ENCODE results near the gene B3GALT5. TPM values are rescaled to one million over a fixed set of nuclear protein-coding genes. Genes with fewer than 3 reads are reported as not detected.

B3GALT5 gene
- polyA plus RNA-seq, 1 donor (not counting 4 experiments of a cell fraction or from before 2014, with no cell fraction given), result not detected

DNA sequence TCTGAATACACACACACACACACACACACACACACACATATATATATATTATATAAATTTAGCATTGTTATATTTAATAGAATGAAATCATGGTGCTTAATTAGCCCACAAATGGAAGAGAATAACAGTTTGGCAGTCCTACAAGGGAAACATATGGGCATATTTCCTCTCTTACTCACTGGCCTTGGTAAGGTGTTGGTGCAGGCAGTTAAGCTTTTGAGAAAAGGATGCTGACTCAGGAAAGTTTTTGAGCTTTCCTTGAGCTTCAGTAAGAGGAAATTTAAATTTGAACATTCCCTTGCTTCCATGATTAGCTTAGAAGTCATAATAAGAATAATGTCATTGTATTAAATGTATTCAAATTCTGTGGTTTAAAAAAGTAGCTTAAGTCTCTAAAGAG lies 37.0 kb upstream of the B3GALT5 start:
- Histone ChIP-seq H3K9me1 (ENCODE audit: control insufficient read depth, extremely low read depth, insufficient read depth, low read length) (no peaks in the 10 kb centered on the region), H3K4me2 (ENCODE audit: control insufficient read depth, extremely low read depth, insufficient read depth, low read depth, low read length) (no peak overlapping the region), H3K27ac (ENCODE audit: control insufficient read depth, insufficient read depth, low read length) (no peak overlapping the region), H3K27me3 (ENCODE audit: control insufficient read depth, extremely low read depth, insufficient read depth, low read length) (no peaks in the 10 kb centered on the region), H3K9me3 (ENCODE audit: control insufficient read depth, low read depth, low read length) (no peaks in the 10 kb centered on the region), H2AFZ (ENCODE audit: control insufficient read depth, low read length) (no peak overlapping the region), H3K4me1 (ENCODE audit: control insufficient read depth, extremely low read depth, insufficient read depth, low read length) (no peaks in the 10 kb centered on the region), H3K4me3 (ENCODE audit: control insufficient read depth in 2 of 3, extremely low read depth in 1 of 3, insufficient read depth in 2 of 3, low read depth in 1 of 3, low read length in 3 of 3) (no peak overlapping the region), H3K9ac (ENCODE audit: control insufficient read depth, extremely low read depth, insufficient read depth, low read length) (no peak overlapping the region), H3K36me3 (ENCODE audit: control insufficient read depth in 2 of 2, extremely low read depth in 1 of 2, insufficient read depth in 2 of 2, low read length in 2 of 2) (no peaks in the 10 kb centered on the region), H4K20me1 (ENCODE audit: control insufficient read depth, extremely low read depth, insufficient read depth, low read length) (no peaks in the 10 kb centered on the region), H3K79me2 (ENCODE audit: control insufficient read depth, insufficient read depth, low read length) (no peaks in the 10 kb centered on the region)
- dilution Hi-C loops (cut with MboI; ENCODE audit: extremely low pct_ligation_motif_present, low sequenced_read_pairs), result no loop called here
- no peak for TF ChIP-seq EZH2 (IDR thresholded peaks at IDR 0.05; ENCODE audit: low read length)
- TF ChIP-seq CTCF (optimal IDR thresholded peaks at IDR 0.05 in 1 of 3, IDR thresholded peaks at IDR 0.05 in 1 of 3, conservative IDR thresholded peaks at IDR 0.05 in 1 of 3; ENCODE audit: extremely low read depth in 1 of 3, insufficient read depth in 2 of 3, low read length in 3 of 3), result no peak
- no peak for DNase-seq (ENCODE audit: low read depth, low spot score)
- FAIRE-seq, result no peak

DNA sequence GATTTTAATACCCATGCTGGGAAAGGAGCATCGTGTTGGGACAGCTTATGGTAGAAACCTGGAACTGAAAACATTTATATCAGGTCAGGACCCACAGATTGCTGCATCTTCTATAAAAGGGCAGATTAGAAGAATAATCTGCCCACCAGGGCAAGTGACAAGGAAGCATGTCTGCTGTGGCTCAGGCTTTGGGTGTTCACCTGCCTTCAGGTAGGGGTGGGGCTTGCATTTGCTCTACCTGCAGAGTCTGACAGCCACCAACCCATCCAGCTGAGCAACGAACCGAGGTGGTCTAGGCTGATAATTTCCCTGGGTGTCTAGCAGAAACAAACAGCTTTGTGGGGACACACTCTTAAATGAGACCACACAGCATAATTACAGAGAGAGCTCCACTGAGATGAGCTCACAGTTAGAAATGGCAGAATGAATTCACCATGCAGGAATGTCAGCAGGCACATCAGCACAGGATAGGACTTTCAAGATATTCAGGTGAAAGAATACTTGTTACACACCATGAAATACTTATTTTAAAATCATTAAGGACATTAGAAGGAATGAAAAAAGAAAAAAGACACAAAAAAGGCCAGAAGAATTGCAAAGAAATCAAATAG lies 36.1 kb upstream of the B3GALT5 start:
- no peak overlapping the region for H3K4me2 ChIP-seq (ENCODE audit: control insufficient read depth, extremely low read depth, insufficient read depth, low read depth, low read length)
- H2AFZ ChIP-seq (ENCODE audit: control insufficient read depth, low read length), result no peak overlapping the region
- DNase-seq (ENCODE audit: low read depth, low spot score), result no peak
- no peaks in the 10 kb centered on the region for H3K36me3 ChIP-seq (ENCODE audit: control insufficient read depth in 2 of 2, extremely low read depth in 1 of 2, insufficient read depth in 2 of 2, low read length in 2 of 2)
- H3K9me1 ChIP-seq (ENCODE audit: control insufficient read depth, extremely low read depth, insufficient read depth, low read length), result no peaks in the 10 kb centered on the region
- no peak overlapping the region for H3K9ac ChIP-seq (ENCODE audit: control insufficient read depth, extremely low read depth, insufficient read depth, low read length)
- H3K27me3 ChIP-seq (ENCODE audit: control insufficient read depth, extremely low read depth, insufficient read depth, low read length), result no peaks in the 10 kb centered on the region
- H4K20me1 ChIP-seq (ENCODE audit: control insufficient read depth, extremely low read depth, insufficient read depth, low read length), result no peaks in the 10 kb centered on the region
- H3K4me3 ChIP-seq (ENCODE audit: control insufficient read depth in 2 of 3, extremely low read depth in 1 of 3, insufficient read depth in 2 of 3, low read depth in 1 of 3, low read length in 3 of 3), result no peak overlapping the region
- FAIRE-seq, result no peak
- H3K79me2 ChIP-seq (ENCODE audit: control insufficient read depth, insufficient read depth, low read length), result no peaks in the 10 kb centered on the region
- TF ChIP-seq EZH2 (IDR thresholded peaks at IDR 0.05; ENCODE audit: low read length) (no peak), CTCF (optimal IDR thresholded peaks at IDR 0.05 in 1 of 3, IDR thresholded peaks at IDR 0.05 in 1 of 3, conservative IDR thresholded peaks at IDR 0.05 in 1 of 3; ENCODE audit: extremely low read depth in 1 of 3, insufficient read depth in 2 of 3, low read length in 3 of 3) (no peak)
- no peaks in the 10 kb centered on the region for H3K9me3 ChIP-seq (ENCODE audit: control insufficient read depth, low read depth, low read length)
- dilution Hi-C loops (cut with MboI; ENCODE audit: extremely low pct_ligation_motif_present, low sequenced_read_pairs), result no loop called here
- H3K4me1 ChIP-seq (ENCODE audit: control insufficient read depth, extremely low read depth, insufficient read depth, low read length), result no peaks in the 10 kb centered on the region
- H3K27ac ChIP-seq (ENCODE audit: control insufficient read depth, insufficient read depth, low read length), result no peak overlapping the region
